Testis (tissue), 3 donors: Measurements from ENCODE around the gene RC3H2. TPM values are rescaled to one million over a fixed set of nuclear protein-coding genes. Genes with fewer than 3 reads are reported as not detected.

Experiments
- DNase-seq: peaks from one replicate; pipeline ENCODE4 v3.0.0-alpha.2; 2019
- H3K27ac ChIP-seq, 2 donors: fragments of 200-600 bp; sonication (generic); one replicate each; pipeline ENCODE4 v1.5.1; 2019
- H3K27me3 ChIP-seq: fragments of 200-600 bp; sonication (generic); one replicate; pipeline ENCODE4 v1.5.1; 2019
- H3K36me3 ChIP-seq: fragments of 200-600 bp; sonication (generic); one replicate; pipeline ENCODE4 v1.5.1; 2017; ENCODE audit warnings: low read depth; ENCODE audit errors: missing control alignments
- H3K4me1 ChIP-seq: fragments of 200-600 bp; sonication (generic); one replicate; pipeline ENCODE4 v1.5.1; 2019
- H3K4me3 ChIP-seq, 2 donors: fragments of 200-600 bp; sonication (generic); one replicate each; pipeline ENCODE4 v1.5.1; 2017 to 2019
- H3K9me3 ChIP-seq: fragments of 200-600 bp; sonication (generic); one replicate; pipeline ENCODE4 v1.5.1; 2017
- CTCF ChIP-seq, 3 experiments: fragments of 450-650 bp in 2 of 3; fragments of 200-600 bp in 1 of 3; sonication (generic) in 1 of 3; IDR thresholded peaks; one replicate each; pipeline ENCODE4 v1.5.1; 2016 to 2019; ENCODE audit warnings: antibody characterized with exemption in 3 of 3, mild to moderate bottlenecking in 2 of 3, moderate library complexity in 1 of 3
- POLR2A ChIP-seq: fragments of 450-650 bp; IDR thresholded peaks from one replicate; pipeline ENCODE4 v1.6.1; 2017; ENCODE audit warnings: antibody characterized with exemption, mild to moderate bottlenecking, moderate library complexity
- WGBS, 2 donors: methylation state at CpG; one replicate each; pipeline ENCODE4 v1.1.5; 2018; 5-methylcytosine and 5-hydroxymethylcytosine counted together
- intact Hi-C: fragments of 100-400 bp; cut with DNase I; formaldehyde crosslinking; loops from one replicate; pipeline ENCODE4 v1.15.1; 2023; ENCODE audit warnings: low total_unique reads
- polyA plus RNA-seq: library from polyadenylated mRNA; stranded (reverse); fragments of 350-450 nt; fragmentation: Illumina TruSeq; extraction: RNeasy Lipid Tissue Mini Kit (QIAGEN cat#74804); gene quantifications from one replicate; pipeline ENCODE4 v1.2.3, GENCODE V29; 2014; ENCODE audit warnings: low read depth, low replicate concordance; ENCODE audit not compliant: insufficient read depth
- small RNA-seq, 2 donors: library from RNA; depleted of rRNA; stranded (forward); fragments of <200 nt; gene quantifications; one replicate each; pipeline ENCODE3, GENCODE V24; 2016
- total RNA-seq, 2 donors: library from RNA; depleted of rRNA; stranded (reverse); fragments of >200 nt; gene quantifications; one replicate each; pipeline ENCODE4 v1.2.3, GENCODE V29; 2016

The RC3H2 gene
- total and polyA plus RNA-seq, 3 donors from 2014 or later: 26.1 to 78.6 (median 70.6) TPM

- intact Hi-C loops: no loop called here
- DNase-seq: no peak
- TF ChIP-seq POLR2A (no peak), CTCF (IDR thresholded peaks at IDR 0.05) (no peak)
These were observed 97.8 kb downstream of the RC3H2 start for GRCh38 chr9:122807271-122807900.

DNA sequence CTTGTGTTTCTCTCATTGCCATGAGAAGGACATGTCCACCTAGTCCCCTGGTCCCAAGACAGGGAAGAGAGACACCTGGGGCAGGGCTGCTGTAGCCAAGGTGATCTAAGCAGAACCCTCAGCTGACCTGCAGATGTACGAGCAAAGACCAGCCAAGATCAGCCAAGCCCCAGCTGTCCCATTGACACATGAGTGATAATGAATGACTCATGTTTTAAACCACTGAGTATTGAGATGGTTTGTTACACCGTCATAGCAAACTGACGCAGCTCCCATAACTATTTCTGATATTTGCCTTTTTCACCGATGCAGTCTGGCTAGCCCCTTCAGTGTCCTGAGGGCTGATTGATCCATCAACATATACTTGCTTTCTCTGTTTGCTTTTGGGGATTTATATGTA is 98.5 kb downstream of the RC3H2 start:
- no peak overlapping the region for H3K4me3 ChIP-seq
- H3K27me3 ChIP-seq: no peaks in the 10 kb centered on the region
- H3K9me3 ChIP-seq: no peaks in the 10 kb centered on the region
- no peaks in the 10 kb centered on the region for H3K4me1 ChIP-seq
- no peaks in the 10 kb centered on the region for H3K36me3 ChIP-seq
- WGBS, 2 donors: 93 to 94% methylated on average over 4 of the region's 4 CpGs
- H3K27ac ChIP-seq: no peak overlapping the region
- intact Hi-C loops: no loop called here
- TF ChIP-seq CTCF (IDR thresholded peaks at IDR 0.05): no peak
- TF ChIP-seq POLR2A: no peak
- DNase-seq: no peak

More at GRCh38 chr9:122807271-122807900, 97.8 kb downstream of the RC3H2 start:
- Histone ChIP-seq H3K27me3 (no peaks in the 10 kb centered on the region), H3K4me1 (no peaks in the 10 kb centered on the region), H3K9me3 (no peaks in the 10 kb centered on the region), H3K27ac (no peak overlapping the region), H3K36me3 (no peaks in the 10 kb centered on the region), H3K4me3 (no peak overlapping the region)
- 88 to 92% methylated on average over 1 of the region's 1 CpG for WGBS, 2 donors

- intact Hi-C loops: no loop called here
These were observed 104.8 kb downstream of the RC3H2 start, which contains the start of gene OR1K1 for GRCh38 chr9:122800066-122801060. TSS of gene OR1K1 (plus strand) at chr9:122800123. CDS start at chr9:122800123, 0 bp downstream.

DNA sequence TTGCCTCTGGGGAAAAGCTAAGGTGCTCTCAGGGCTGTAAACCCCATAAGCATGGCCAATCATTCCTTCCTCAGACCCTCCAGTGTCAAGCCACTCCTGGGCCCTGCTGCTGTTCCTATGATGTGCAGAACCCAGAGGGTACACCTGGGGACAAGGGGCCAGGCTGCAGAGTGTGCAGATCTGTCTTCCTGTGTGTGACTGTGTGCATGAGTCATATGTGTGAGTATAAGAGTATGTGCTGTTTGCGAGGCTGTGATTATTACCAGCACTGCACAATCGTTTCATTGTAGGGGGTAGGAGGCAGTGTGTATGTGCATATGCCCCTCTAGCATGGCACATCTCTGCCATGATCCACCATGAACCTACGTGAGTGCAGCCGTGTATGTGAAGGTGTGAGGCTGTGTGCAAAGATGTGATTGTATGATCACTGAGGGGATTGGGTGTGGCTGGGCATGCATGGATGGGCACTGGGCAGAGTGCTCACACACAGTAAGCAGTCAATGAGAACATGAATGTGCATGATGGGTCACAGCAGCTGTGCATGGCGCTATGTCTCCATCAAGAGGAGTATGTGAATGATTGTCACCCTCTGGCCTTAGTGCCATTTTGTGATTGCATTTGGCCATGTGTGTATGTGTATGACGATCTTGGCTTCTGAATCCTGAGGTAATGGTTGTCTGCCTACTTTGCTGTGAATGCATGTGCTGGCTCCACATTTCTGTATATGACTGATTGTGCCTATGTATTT is 107.7 kb downstream of the RC3H2 start:
- DNase-seq: no peak
- H3K27ac ChIP-seq: no peak overlapping the region
- intact Hi-C loops: no loop called here
- H3K4me3 ChIP-seq: no peak overlapping the region
- 81 to 89% methylated on average over 3 to 6 of the region's 6 CpGs for WGBS, 2 donors
- H3K9me3 ChIP-seq: no peaks in the 10 kb centered on the region
- H3K4me1 ChIP-seq: no peaks in the 10 kb centered on the region
- no peaks in the 10 kb centered on the region for H3K27me3 ChIP-seq
- TF ChIP-seq CTCF (IDR thresholded peaks at IDR 0.05) (no peak), POLR2A (no peak)
- H3K36me3 ChIP-seq: no peaks in the 10 kb centered on the region

More at GRCh38 chr9:122800066-122801060, 104.8 kb downstream of the RC3H2 start, which contains the start of gene OR1K1:
- Histone ChIP-seq H3K9me3 (no peaks in the 10 kb centered on the region), H3K4me1 (no peaks in the 10 kb centered on the region), H3K27ac (no peak within 1 kb of the TSS), H3K4me3 (no peak within 1 kb of the TSS), H3K36me3 (no peaks in the 10 kb centered on the region), H3K27me3 (no peaks in the 10 kb centered on the region)
- WGBS, 2 donors: 93 to 95% methylated on average over 25 to 30 of the region's 30 CpGs
- TF ChIP-seq POLR2A: no peak
- TF ChIP-seq CTCF (IDR thresholded peaks at IDR 0.05): no peak
- DNase-seq: no peak

Small RNAs within 50 kb of the gene (small RNA-seq; reads per million reads assigned to genes)
- gene RNY1P15: 0 reads per million in 2 donors
- 2,828 to 5,816 reads per million in 2 donors for gene SNORD90

Other genes with a start within 250 kb of the RC3H2 start
- not detected for gene OR1B1, start 247.7 kb downstream of the RC3H2 start, total RNA-seq
- gene OR1B1, start 247.7 kb downstream of the RC3H2 start, polyA plus RNA-seq: not detected
- not detected for gene OR1L1, start 243.6 kb downstream of the RC3H2 start, total RNA-seq
- not detected for gene OR1L1, start 243.6 kb downstream of the RC3H2 start, polyA plus RNA-seq
- not detected for gene OR1L3, start 230.2 kb downstream of the RC3H2 start, total RNA-seq
- gene OR1L3, start 230.2 kb downstream of the RC3H2 start, polyA plus RNA-seq: not detected
- gene OR1L4, start 181.4 kb downstream of the RC3H2 start, total RNA-seq: not detected
- not detected for gene OR1L4, start 181.4 kb downstream of the RC3H2 start, polyA plus RNA-seq
- not detected for gene OR1L6, start 163.1 kb downstream of the RC3H2 start, total RNA-seq
- gene OR1L6, start 163.1 kb downstream of the RC3H2 start, polyA plus RNA-seq: not detected
- gene OR5C1, start 116.4 kb downstream of the RC3H2 start, total RNA-seq: not detected
- not detected for gene OR5C1, start 116.4 kb downstream of the RC3H2 start, polyA plus RNA-seq
- gene OR1K1, start 105.2 kb downstream of the RC3H2 start, total RNA-seq: not detected
- gene OR1K1, start 105.2 kb downstream of the RC3H2 start, polyA plus RNA-seq: not detected
- gene PDCL, start 76.8 kb downstream of the RC3H2 start, total RNA-seq: 10 to 100 TPM; 14.9 to 16.1 TPM
- gene PDCL, start 76.8 kb downstream of the RC3H2 start, polyA plus RNA-seq: 10.7 TPM
- 1 to 10 TPM; 9.1 to 9.2 TPM for gene ZBTB6, start 8.0 kb upstream of the RC3H2 start, total RNA-seq
- 7.2 TPM for gene ZBTB6, start 8.0 kb upstream of the RC3H2 start, polyA plus RNA-seq
- 10 to 100 TPM; 16.8 to 23.1 TPM for gene ZBTB26, start 26.2 kb upstream of the RC3H2 start, total RNA-seq
- 17.3 TPM for gene ZBTB26, start 26.2 kb upstream of the RC3H2 start, polyA plus RNA-seq
- 100 to 1,000 TPM in 1 of 2 donors, 10 to 100 TPM in 1; 94.0 to 113 TPM for gene RABGAP1, start 35.7 kb upstream of the RC3H2 start, total RNA-seq
- 53.0 TPM for gene RABGAP1, start 35.7 kb upstream of the RC3H2 start, polyA plus RNA-seq
- gene GPR21, start 128.3 kb upstream of the RC3H2 start, total RNA-seq: 1 to 10 TPM; 3.5 to 6.7 TPM
- not detected for gene GPR21, start 128.3 kb upstream of the RC3H2 start, polyA plus RNA-seq